ENCODE results near the gene LARP4. TPM values are rescaled to one million over a fixed set of nuclear protein-coding genes. Genes with fewer than 3 reads are reported as not detected.

LARP4 gene
- total RNA-seq, 1 donor from 2014 or later, result 87.3 TPM

DNA sequence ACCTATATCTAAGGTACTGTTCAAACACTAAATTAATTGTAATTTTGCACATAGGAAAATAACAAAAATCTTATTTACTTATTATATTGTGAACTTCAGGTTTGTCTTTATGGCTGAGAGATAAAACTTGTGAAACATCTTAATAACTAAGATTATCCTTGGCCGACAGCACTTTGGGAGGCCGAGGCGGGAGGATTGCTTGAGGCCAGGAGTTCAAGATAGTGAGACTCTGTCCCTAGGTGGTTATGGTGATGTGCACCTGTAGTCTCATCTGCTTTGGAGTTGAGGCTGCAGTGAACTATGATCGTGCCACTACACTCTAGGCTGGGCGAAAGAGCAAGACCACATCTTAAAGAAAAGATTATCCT is 126.7 kb downstream of the LARP4 start:
- DNase-seq, result no peak

DNA sequence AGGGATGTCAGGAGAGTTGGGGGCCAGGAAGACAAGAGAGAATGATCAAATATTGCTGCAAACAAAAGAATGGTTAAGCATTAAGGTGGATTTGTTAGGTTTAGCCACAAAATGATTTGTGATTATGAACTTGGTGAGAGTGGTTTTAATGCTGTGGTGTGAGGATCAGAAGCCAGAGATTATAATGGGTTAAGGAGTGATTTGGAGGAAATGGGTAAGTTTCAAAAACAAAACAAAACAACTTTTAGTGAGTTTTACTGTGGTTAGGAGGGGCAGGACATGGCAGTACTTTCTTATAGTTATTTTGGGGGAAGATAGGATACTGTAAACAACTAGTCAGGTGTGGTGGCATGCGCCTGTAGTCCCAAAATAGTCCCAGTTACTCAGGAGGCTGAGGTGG is 128.1 kb downstream of the LARP4 start:
- no peak for DNase-seq

GRCh38 chr12:50529345-50529744 is 128.7 kb downstream of the LARP4 start:
- no peak for DNase-seq

Other genes starting within 250 kb of the LARP4 start
- gene CERS5, start 233.5 kb upstream of the LARP4 start, total RNA-seq, result 26.5 TPM
- 66.1 TPM for gene LIMA1, start 117.4 kb upstream of the LARP4 start, total RNA-seq
- not detected for gene FAM186A, start 4.3 kb upstream of the LARP4 start, total RNA-seq
- gene DIP2B, start 104.1 kb downstream of the LARP4 start, total RNA-seq, result 40.8 TPM